Tibial nerve (tissue), 4 donors: ENCODE results near the gene TMEM250. TPM values are rescaled to one million over a fixed set of nuclear protein-coding genes. Genes with fewer than 3 reads are reported as not detected.
"Not testable (repeated sequence)": the region's sequence is repeated elsewhere in the genome, so short reads cannot be mapped to it uniquely, and the experiment has no call there.

ENCODE experiments used
- DNase-seq, 2 donors: peaks; one replicate each; pipeline ENCODE4 v3.0.0-alpha.2; 2019; ENCODE audit warnings: low spot score in 2 of 2
- H3K27ac ChIP-seq, 4 donors: fragments of 200-600 bp; sonication (generic) in 3 of 4; one replicate each; pipeline ENCODE4 v1.5.1; 2017 to 2019; ENCODE audit warnings: mild to moderate bottlenecking in 1 of 4
- H3K27me3 ChIP-seq, 2 donors: fragments of 200-600 bp; sonication (generic) in 1 of 2; one replicate each; pipeline versions ENCODE4 v1.5.1 to v1.6.0; 2017 to 2019
- H3K36me3 ChIP-seq, 3 donors: fragments of 200-600 bp; sonication (generic); one replicate each; pipeline ENCODE4 v1.5.1; 2018 to 2019
- H3K4me1 ChIP-seq, 4 donors: fragments of 200-600 bp; sonication (generic) in 3 of 4; one replicate each; pipeline ENCODE4 v1.5.1; 2017 to 2019
- H3K4me3 ChIP-seq, 4 donors: fragments of 200-600 bp; sonication (generic) in 3 of 4; one replicate each; pipeline ENCODE4 v1.5.1; 2017 to 2019; ENCODE audit warnings: mild to moderate bottlenecking in 1 of 4, moderate library complexity in 1 of 4
- H3K9me3 ChIP-seq, 4 donors: fragments of 200-600 bp; sonication (generic) in 3 of 4; one replicate each; pipeline ENCODE4 v1.5.1; 2017 to 2019
- EP300 ChIP-seq, 2 donors: sonication (generic); formaldehyde crosslinking; IDR thresholded peaks; one replicate each; pipeline ENCODE4 v1.6.1; 2017; ENCODE audit warnings: antibody characterized with exemption in 2 of 2, mild to moderate bottlenecking in 1 of 2
- POLR2A ChIP-seq, 2 donors: fragments of 450-650 bp; IDR thresholded peaks; one replicate each; pipeline ENCODE4 v1.6.1; 2017; ENCODE audit warnings: antibody characterized with exemption in 2 of 2, mild to moderate bottlenecking in 2 of 2, moderate library complexity in 2 of 2
- WGBS, 2 donors: methylation state at CpG; one replicate each; pipeline ENCODE4 v1.1.5; 2018; 5-methylcytosine and 5-hydroxymethylcytosine counted together
- total RNA-seq, 4 donors: library from RNA; depleted of rRNA; stranded (reverse); fragments of >200 nt; gene quantifications; one replicate each; pipeline ENCODE4 v1.1.0, GENCODE V29; 2016
- TF ChIP-seq, protein P1 (sequence below), 5 experiments: fragments of 200-600 bp in 3 of 5; fragments of 450-650 bp in 2 of 5; sonication (generic) in 3 of 5; IDR thresholded peaks; one replicate each; pipeline ENCODE4 v1.5.1; 2016 to 2019; ENCODE audit warnings: antibody characterized with exemption in 5 of 5, mild to moderate bottlenecking in 3 of 5, moderate library complexity in 2 of 5

TMEM250 gene
- total RNA-seq, 4 donors from 2014 or later: 24.3 to 47.7 (median 26.6) TPM

DNA sequence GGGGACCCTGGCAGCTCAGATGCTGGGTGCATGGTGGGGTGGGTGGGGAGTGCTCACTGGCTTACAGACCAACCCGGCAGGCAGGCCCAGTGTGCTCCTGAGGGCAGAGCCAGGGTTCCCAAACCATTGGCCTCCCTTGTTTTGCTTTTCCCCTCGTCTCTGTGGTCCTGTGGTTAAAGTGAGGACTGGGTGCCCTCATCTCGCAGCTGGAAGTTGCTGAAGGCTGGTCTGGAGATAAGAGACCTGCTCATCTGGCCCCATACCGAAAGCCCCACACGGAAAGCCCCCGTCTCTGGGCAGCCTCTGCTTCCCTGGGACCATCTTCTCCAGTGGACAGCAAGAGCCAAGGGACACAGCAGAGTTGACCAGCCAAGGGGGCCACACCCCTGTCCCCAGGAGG is 13.8 kb downstream of the TMEM250 start:
- DNase-seq: no peak
- no peaks in the 10 kb centered on the region for H3K36me3 ChIP-seq
- H3K4me1 ChIP-seq: peaks cover 3 to 52% (median 32%) of the 10 kb centered on the region in 4 donors
- H3K27me3 ChIP-seq: no peaks in the 10 kb centered on the region
- no peak overlapping the region for H3K27ac ChIP-seq
- no peaks in the 10 kb centered on the region for H3K9me3 ChIP-seq
- 76 to 88% methylated on average over 5 to 6 of the region's 6 CpGs for WGBS, 2 donors
- TF ChIP-seq, protein P1, sequence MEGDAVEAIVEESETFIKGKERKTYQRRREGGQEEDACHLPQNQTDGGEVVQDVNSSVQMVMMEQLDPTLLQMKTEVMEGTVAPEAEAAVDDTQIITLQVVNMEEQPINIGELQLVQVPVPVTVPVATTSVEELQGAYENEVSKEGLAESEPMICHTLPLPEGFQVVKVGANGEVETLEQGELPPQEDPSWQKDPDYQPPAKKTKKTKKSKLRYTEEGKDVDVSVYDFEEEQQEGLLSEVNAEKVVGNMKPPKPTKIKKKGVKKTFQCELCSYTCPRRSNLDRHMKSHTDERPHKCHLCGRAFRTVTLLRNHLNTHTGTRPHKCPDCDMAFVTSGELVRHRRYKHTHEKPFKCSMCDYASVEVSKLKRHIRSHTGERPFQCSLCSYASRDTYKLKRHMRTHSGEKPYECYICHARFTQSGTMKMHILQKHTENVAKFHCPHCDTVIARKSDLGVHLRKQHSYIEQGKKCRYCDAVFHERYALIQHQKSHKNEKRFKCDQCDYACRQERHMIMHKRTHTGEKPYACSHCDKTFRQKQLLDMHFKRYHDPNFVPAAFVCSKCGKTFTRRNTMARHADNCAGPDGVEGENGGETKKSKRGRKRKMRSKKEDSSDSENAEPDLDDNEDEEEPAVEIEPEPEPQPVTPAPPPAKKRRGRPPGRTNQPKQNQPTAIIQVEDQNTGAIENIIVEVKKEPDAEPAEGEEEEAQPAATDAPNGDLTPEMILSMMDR (IDR thresholded peaks at IDR 0.05): no peak
- TF ChIP-seq EP300 (IDR thresholded peaks at IDR 0.05) (no peak), POLR2A (IDR thresholded peaks at IDR 0.05) (no peak)
- H3K4me3 ChIP-seq: no peak overlapping the region

DNA sequence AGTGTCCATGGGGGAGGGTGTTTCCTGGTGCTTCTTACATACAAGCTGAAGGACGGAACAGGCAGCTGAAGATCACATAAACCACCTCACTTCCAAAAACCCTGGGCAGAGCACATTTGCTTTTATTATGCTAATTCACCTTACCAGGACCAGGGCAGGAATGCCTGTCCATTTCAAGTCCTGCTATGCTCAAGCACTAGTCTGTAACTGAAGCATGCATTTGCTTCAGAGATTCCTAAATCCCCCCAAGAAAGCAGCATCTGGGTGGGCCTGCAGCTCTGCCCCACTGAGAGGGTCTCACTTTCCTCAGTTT is 14.2 kb downstream of the TMEM250 start:
- DNase-seq: no peak
- H3K27ac ChIP-seq: no peak overlapping the region
- no peak overlapping the region for H3K4me3 ChIP-seq
- H3K4me1 ChIP-seq: peaks cover 3 to 47% (median 28%) of the 10 kb centered on the region in 4 donors
- no peaks in the 10 kb centered on the region for H3K9me3 ChIP-seq
- WGBS, 2 donors: 60 to 82% methylated on average over 1 of the region's 1 CpG
- no peaks in the 10 kb centered on the region for H3K36me3 ChIP-seq
- no peak for TF ChIP-seq EP300 (IDR thresholded peaks at IDR 0.05)
- TF ChIP-seq, protein P1 (IDR thresholded peaks at IDR 0.05): no peak
- no peak for TF ChIP-seq POLR2A (IDR thresholded peaks at IDR 0.05)
- no peaks in the 10 kb centered on the region for H3K27me3 ChIP-seq

DNA sequence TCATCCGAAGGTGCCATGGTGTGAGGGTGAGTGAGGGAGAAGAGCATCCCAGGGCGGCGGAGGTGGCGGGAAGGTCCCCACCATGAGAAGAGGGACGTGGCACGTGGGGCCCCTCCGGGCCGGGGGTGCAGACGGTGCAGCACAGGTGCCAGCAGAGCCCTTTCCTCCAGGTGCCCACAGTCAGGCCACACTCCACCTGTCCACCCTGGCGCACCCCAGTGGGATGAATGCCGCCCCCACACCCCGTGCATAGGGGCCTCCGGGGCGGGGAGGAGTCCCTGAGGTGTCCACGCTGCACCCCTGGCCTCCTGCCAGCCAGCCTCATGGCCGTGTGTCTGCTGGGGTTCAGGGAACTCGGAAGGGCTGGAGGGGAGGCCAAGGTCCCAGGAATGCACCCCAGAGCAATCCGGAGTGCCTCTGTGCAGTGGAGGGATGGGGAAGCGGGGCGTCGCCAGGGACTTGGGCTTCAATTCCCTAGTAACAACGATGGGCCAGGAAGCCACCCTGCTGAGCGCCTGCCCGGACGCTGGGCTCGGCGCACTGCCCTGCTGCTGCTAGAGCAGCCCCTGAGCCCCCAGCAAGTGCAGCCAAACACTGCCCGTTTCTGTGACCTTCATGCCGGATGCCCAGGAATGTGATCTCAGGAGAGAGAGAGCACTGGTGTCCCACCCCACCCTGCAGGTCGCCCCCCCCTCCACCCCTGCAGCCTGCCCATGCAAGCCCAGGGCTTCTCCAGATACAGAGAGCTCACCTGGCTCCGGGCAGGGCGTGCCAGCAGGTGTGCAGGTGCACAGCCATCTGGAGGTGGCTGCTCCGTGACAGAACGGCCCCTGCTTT is 14.8 kb downstream of the TMEM250 start:
- no peak for DNase-seq
- H3K27me3 ChIP-seq: no peaks in the 10 kb centered on the region
- H3K4me1 ChIP-seq: peaks cover 0 to 41% (median 22%) of the 10 kb centered on the region in 4 donors
- H3K36me3 ChIP-seq: no peaks in the 10 kb centered on the region
- 60 to 72% methylated on average over 22 to 25 of the region's 34 CpGs for WGBS, 2 donors
- no peak overlapping the region for H3K4me3 ChIP-seq
- TF ChIP-seq EP300 (IDR thresholded peaks at IDR 0.05): no peak
- no peak for TF ChIP-seq POLR2A (IDR thresholded peaks at IDR 0.05)
- TF ChIP-seq, protein P1 (IDR thresholded peaks at IDR 0.05): no peak
- H3K27ac ChIP-seq: no peak overlapping the region
- H3K9me3 ChIP-seq: no peaks in the 10 kb centered on the region

DNA sequence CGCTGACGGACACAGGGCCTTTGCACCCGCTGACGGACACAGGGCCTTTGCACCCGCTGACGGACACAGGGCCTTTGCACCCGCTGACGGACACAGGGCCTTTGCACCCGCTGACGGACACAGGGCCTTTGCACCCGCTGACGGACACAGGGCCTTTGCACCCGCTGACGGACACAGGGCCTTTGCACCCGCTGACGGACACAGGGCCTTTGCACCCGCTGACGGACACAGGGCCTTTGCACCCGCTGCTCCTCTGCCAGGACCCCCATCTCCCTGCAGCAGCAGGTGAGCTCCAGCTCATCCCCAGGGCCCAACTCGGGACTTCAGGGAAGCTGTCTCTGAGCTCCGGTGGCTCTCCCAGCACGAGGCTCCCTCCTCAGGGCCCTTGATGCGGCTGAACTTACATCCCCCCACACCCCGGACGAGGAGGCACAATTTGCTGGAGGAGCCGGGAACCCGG is 17.0 kb downstream of the TMEM250 start:
- H3K9me3 ChIP-seq, H3K27ac ChIP-seq, H3K27me3 ChIP-seq, DNase-seq, H3K4me3 ChIP-seq, H3K36me3 ChIP-seq: not testable (repeated sequence)
- 80 to 83% methylated on average over 7 to 8 of the region's 27 CpGs for WGBS, 2 donors
- peaks cover 0 to 38% (median 12%) of the 10 kb centered on the region in 4 donors for H3K4me1 ChIP-seq

DNA sequence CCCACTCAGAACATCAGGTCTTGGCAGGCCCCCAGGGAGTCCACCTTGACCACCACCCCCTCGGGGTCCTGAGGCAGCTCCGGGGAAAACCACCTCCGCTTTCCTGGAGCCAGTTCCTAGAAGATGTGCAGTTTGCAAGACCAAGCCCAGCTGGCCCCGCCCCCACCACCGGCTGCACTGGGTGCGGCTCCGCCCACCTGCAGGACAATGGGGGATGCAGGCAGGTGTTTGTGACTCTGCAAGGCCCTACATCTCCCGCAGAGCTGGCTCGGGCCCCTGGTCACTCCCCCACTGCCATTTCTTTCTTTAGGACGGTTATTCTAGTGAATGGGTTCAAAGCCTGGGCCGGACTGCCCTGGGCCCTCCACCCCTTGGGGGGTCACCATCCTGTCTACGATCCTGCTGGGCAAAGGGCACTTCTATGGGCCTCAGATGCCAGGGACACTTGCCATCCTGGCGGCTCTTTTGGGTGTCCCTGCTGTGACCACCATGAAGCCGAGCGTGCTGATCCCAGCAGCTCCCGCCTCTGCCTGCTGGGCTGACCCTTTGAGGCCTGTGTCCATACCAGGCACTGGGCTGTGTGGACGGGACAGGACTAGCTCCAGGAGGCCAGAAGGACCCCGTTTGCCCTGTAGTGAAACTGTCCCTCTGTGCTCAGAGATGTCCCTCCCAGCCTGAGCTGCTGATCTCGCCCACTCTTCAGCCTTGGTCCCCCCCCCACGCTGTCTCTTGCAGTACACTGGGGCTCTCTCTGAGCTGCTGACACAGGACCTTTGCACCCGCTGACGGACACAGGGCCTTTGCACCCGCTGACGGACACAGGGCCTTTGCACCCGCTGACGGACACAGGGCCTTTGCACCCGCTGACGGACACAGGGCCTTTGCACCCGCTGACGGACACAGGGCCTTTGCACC is 17.7 kb downstream of the TMEM250 start:
- H3K27ac ChIP-seq: no peak overlapping the region
- H3K4me1 ChIP-seq: peaks cover 0 to 38% (median 13%) of the 10 kb centered on the region in 4 donors
- no peaks in the 10 kb centered on the region for H3K36me3 ChIP-seq
- no peaks in the 10 kb centered on the region for H3K27me3 ChIP-seq
- TF ChIP-seq EP300 (IDR thresholded peaks at IDR 0.05) (no peak), POLR2A (IDR thresholded peaks at IDR 0.05) (no peak)
- TF ChIP-seq, protein P1 (IDR thresholded peaks at IDR 0.05): no peak
- 62 to 69% methylated on average over 20 to 24 of the region's 30 CpGs for WGBS, 2 donors
- H3K4me3 ChIP-seq: no peak overlapping the region
- H3K9me3 ChIP-seq: no peaks in the 10 kb centered on the region
- DNase-seq: no peak
